ENCODE results near the gene SUCO.

GRCh38 chr1:172533513-172534151, 682 bp downstream of the SUCO start:
- TF ChIP-seq JUND (IDR thresholded peaks at IDR 0.05) (no peak), CTCF (IDR thresholded peaks at IDR 0.05) (no peak), RAD21 (IDR thresholded peaks at IDR 0.05; ENCODE audit: low read length) (no peak), TAF1 (IDR thresholded peaks at IDR 0.05; ENCODE audit: borderline replicate concordance, low read depth, low read length) (no peak), NFIC (IDR thresholded peaks at IDR 0.05; ENCODE audit: borderline replicate concordance) (no peak)

All from SK-N-SH (cell line).